CD14-positive monocyte (primary cell): ENCODE measurements around the gene AFG1L. TPM values are rescaled to one million over a fixed set of nuclear protein-coding genes. Genes with fewer than 3 reads are reported as not detected.

ENCODE experiments used
- DNase-seq, 3 donors: peaks; one replicate each; pipeline ENCODE4 v3.0.0-alpha.2; 2011 to 2022
- H2AFZ ChIP-seq: 2 replicates; pipeline ENCODE4 v1.6.0; 2012; ENCODE audit warnings: mild to moderate bottlenecking, low read depth, low read length, inconsistent platforms; ENCODE audit not compliant: insufficient read depth, poor library complexity, severe bottlenecking
- H3K27ac ChIP-seq, 2 donors: 1 replicate in 1 of 2; 2 replicates in 1 of 2; pipeline ENCODE4 v1.5.1; 2012 to 2013; ENCODE audit warnings: low read length in 2 of 2, control low read depth in 1 of 2, inconsistent platforms in 1 of 2, low read depth in 1 of 2, mild to moderate bottlenecking in 1 of 2
- H3K27me3 ChIP-seq, 2 donors: one replicate each; pipeline versions ENCODE4 v1.6.0 to v1.6.1; 2011 to 2013; ENCODE audit warnings: low read length in 2 of 2; ENCODE audit not compliant: control insufficient read depth in 2 of 2, insufficient read depth in 2 of 2
- H3K36me3 ChIP-seq, 2 donors: replicated peaks in 1 of 2; 1 replicate in 1 of 2; 2 replicates in 1 of 2; pipeline versions ENCODE4 v1.5.1 to v1.6.1; 2012 to 2013; ENCODE audit warnings: low read length in 2 of 2, control low read depth in 1 of 2, inconsistent platforms in 1 of 2, mild to moderate bottlenecking in 1 of 2; ENCODE audit not compliant: insufficient read depth in 2 of 2, control insufficient read depth in 1 of 2
- H3K4me1 ChIP-seq, 2 donors: 1 replicate in 1 of 2; 2 replicates in 1 of 2; pipeline versions ENCODE4 v1.5.1 to v1.6.1; 2012 to 2013; ENCODE audit warnings: low read length in 2 of 2, control low read depth in 1 of 2, inconsistent platforms in 1 of 2, mild to moderate bottlenecking in 1 of 2, moderate library complexity in 1 of 2; ENCODE audit not compliant: insufficient read depth in 2 of 2, control insufficient read depth in 1 of 2
- H3K4me2 ChIP-seq: replicated peaks from 2 replicates; pipeline ENCODE3; 2012; ENCODE audit warnings: low read length, moderate library complexity, mild to moderate bottlenecking; ENCODE audit not compliant: poor library complexity, severe bottlenecking; ENCODE audit errors: extremely low read depth
- H3K4me3 ChIP-seq, 3 experiments: fragments of 200-600 bp in 1 of 3; sonication (generic) in 1 of 3; replicated peaks in 1 of 3; 1 replicate in 2 of 3; 2 replicates in 1 of 3; pipeline ENCODE4 v1.5.1; 2011 to 2013; ENCODE audit warnings: low read length in 3 of 3, mild to moderate bottlenecking in 3 of 3, control low read depth in 2 of 3, low read depth in 2 of 3, inconsistent platforms in 1 of 3, moderate library complexity in 1 of 3
- H3K79me2 ChIP-seq: 2 replicates; pipeline ENCODE4 v1.6.0; 2012; ENCODE audit warnings: mild to moderate bottlenecking, control low read depth, inconsistent platforms, low read length, moderate library complexity; ENCODE audit not compliant: insufficient read depth
- H3K9ac ChIP-seq: 2 replicates; pipeline ENCODE4 v1.6.0; 2017; ENCODE audit warnings: low read length, mild to moderate bottlenecking; ENCODE audit not compliant: insufficient read depth, poor library complexity, severe bottlenecking
- H3K9me3 ChIP-seq, 2 donors: replicated peaks in 1 of 2; 1 replicate in 1 of 2; 2 replicates in 1 of 2; pipeline versions ENCODE4 v1.5.1 to v1.6.1; 2012 to 2013; ENCODE audit warnings: low read length in 2 of 2, control low read depth in 1 of 2; ENCODE audit not compliant: control insufficient read depth in 1 of 2, insufficient read depth in 1 of 2
- H4K20me1 ChIP-seq: 2 replicates; pipeline ENCODE4 v1.6.0; 2012; ENCODE audit warnings: mild to moderate bottlenecking, low read length, control low read depth, moderate library complexity; ENCODE audit not compliant: insufficient read depth
- H3K27ac Mint-ChIP-seq, 7 donors: one replicate each; pipeline ENCODE4 v1.8.0; 2020; ENCODE audit warnings: mild to moderate bottlenecking in 7 of 7, mixed read lengths in 7 of 7, moderate library complexity in 6 of 7, inconsistent platforms in 2 of 7
- H3K27me3 Mint-ChIP-seq, 3 donors: one replicate each; pipeline ENCODE4 v1.8.0; 2021 to 2022; ENCODE audit warnings: low read depth in 3 of 3, mild to moderate bottlenecking in 3 of 3, mixed read lengths in 3 of 3, moderate library complexity in 3 of 3, inconsistent platforms in 1 of 3
- H3K36me3 Mint-ChIP-seq, 2 donors: one replicate each; pipeline ENCODE4 v1.8.0; 2020; ENCODE audit warnings: mixed read lengths in 2 of 2, inconsistent platforms in 1 of 2, mild to moderate bottlenecking in 1 of 2
- H3K4me1 Mint-ChIP-seq: one replicate; pipeline ENCODE4 v1.8.0; 2020; ENCODE audit warnings: mild to moderate bottlenecking, mixed read lengths
- H3K4me3 Mint-ChIP-seq, 2 donors: one replicate each; pipeline ENCODE4 v1.8.0; 2020; ENCODE audit warnings: mild to moderate bottlenecking in 2 of 2, mixed read lengths in 2 of 2, moderate library complexity in 1 of 2
- H3K9me3 Mint-ChIP-seq, 7 donors: one replicate each; pipeline ENCODE4 v1.8.0; 2020 to 2022; ENCODE audit warnings: mixed read lengths in 7 of 7, mild to moderate bottlenecking in 6 of 7, moderate library complexity in 6 of 7, inconsistent platforms in 2 of 7
- CTCF ChIP-seq: fragments of 200-600 bp; IDR thresholded peaks from one replicate; pipeline ENCODE4 v1.8.0; 2022; ENCODE audit warnings: antibody characterized with exemption, mild to moderate bottlenecking
- WGBS: methylation state at CpG from one replicate; pipeline ENCODE4 v1.1.5; 2013; ENCODE audit warnings: missing lambda C conversion rate; ENCODE audit not compliant: insufficient coverage; 5-methylcytosine and 5-hydroxymethylcytosine counted together
- intact Hi-C, 2 donors: fragments of 100-400 bp; cut with micrococcal nuclease; formaldehyde crosslinking; loops; one replicate each; pipeline versions ENCODE4 v1.15.0 to v1.15.1; 2023
- polyA plus RNA-seq, 3 donors: library from polyadenylated mRNA; depleted of rRNA in 1 of 3; unstranded in 2 of 3; stranded (reverse) in 1 of 3; fragments of 300-500 nt in 2 of 3; fragments of >200 nt in 1 of 3; fragmentation: Illumina TruSeq in 2 of 3; gene quantifications; 1 replicate in 2 of 3; 2 replicates in 1 of 3; pipeline ENCODE4 v1.2.3, GENCODE V29; 2012 to 2021

Gene AFG1L
- polyA plus RNA-seq, 3 donors = 0.95 to 2.8 (median 2.7) TPM

- Mint-ChIP-seq H3K27me3 (peaks cover 0 to 9% (median 2%) of the 10 kb centered on the region in 3 donors), H3K4me1 (peaks cover 72% of the 10 kb centered on the region), H3K4me3 (peak overlapping the region; percentile 53 to 68), H3K27ac (peak overlapping the region; percentile 94 to 99 (median 98)), H3K9me3 (peaks cover 0 to 2% (median 0%) of the 10 kb centered on the region in 7 donors), H3K36me3 (peaks cover 55 to 65% of the 10 kb centered on the region in 2 donors)
- intact Hi-C loops = loop anchor here (5.0 to 10.0 kb wide), 2 partner anchors 58 to 401 kb away; no protein-coding TSS in a partner anchor
- no peak overlapping the region for H2AFZ ChIP-seq
- no peaks in the 10 kb centered on the region for H3K9me3 ChIP-seq
- H4K20me1 ChIP-seq = peaks cover 95% of the 10 kb centered on the region
- peaks cover 69 to 76% of the 10 kb centered on the region in 2 donors for H3K4me1 ChIP-seq
- peak overlapping the region; percentile 86 to 98 for H3K27ac ChIP-seq
- peaks cover 13 to 25% of the 10 kb centered on the region in 2 donors for H3K36me3 ChIP-seq
- peak overlapping the region; percentile 72 for H3K4me2 ChIP-seq
- peak overlapping the region; percentile 35 for H3K9ac ChIP-seq
- H3K79me2 ChIP-seq = peaks cover 88% of the 10 kb centered on the region
- H3K27me3 ChIP-seq = no peaks in the 10 kb centered on the region
- DNase-seq = no peak
- H3K4me3 ChIP-seq = peak overlapping the region in 2 of 3 experiments; percentile 24 to 61
- no peak for TF ChIP-seq CTCF
Observed at GRCh38 chr6:108566406-108566805, 271.6 kb downstream of the AFG1L start.

- Histone ChIP-seq H2AFZ (no peak overlapping the region), H3K36me3 (peaks cover 23 to 39% of the 10 kb centered on the region in 2 donors), H3K4me3 (peak overlapping the region in 1 of 3 experiments; percentile 5), H3K79me2 (peaks cover 87% of the 10 kb centered on the region), H3K9ac (no peak overlapping the region), H3K4me2 (peak overlapping the region; percentile 37), H3K27me3 (no peaks in the 10 kb centered on the region), H4K20me1 (peaks cover 95% of the 10 kb centered on the region), H3K9me3 (no peaks in the 10 kb centered on the region), H3K4me1 (peaks cover 59 to 64% of the 10 kb centered on the region in 2 donors), H3K27ac (peak overlapping the region in 1 of 2 donors; percentile 61)
- peak overlapping the region; percentile 14 to 97 (median 65) for H3K27ac Mint-ChIP-seq
- no peak for TF ChIP-seq CTCF
- H3K36me3 Mint-ChIP-seq = peaks cover 56 to 70% of the 10 kb centered on the region in 2 donors
- 100% methylated on average over 3 of the region's 5 CpGs for WGBS
- H3K4me3 Mint-ChIP-seq = peak overlapping the region in 1 of 2 donors; percentile 27
- intact Hi-C loops = loop anchor here (5.0 to 10.0 kb wide), 2 partner anchors 57 to 399 kb away; no protein-coding TSS in a partner anchor
- H3K4me1 Mint-ChIP-seq = peaks cover 68% of the 10 kb centered on the region
- H3K27me3 Mint-ChIP-seq = peaks cover 0 to 6% (median 3%) of the 10 kb centered on the region in 3 donors
- DNase-seq = no peak
- no peaks in the 10 kb centered on the region for H3K9me3 Mint-ChIP-seq
Observed at GRCh38 chr6:108568101-108568500, 273.2 kb downstream of the AFG1L start.
